Measurements from ENCODE around the gene GNAQ. TPM values are rescaled to one million over a fixed set of nuclear protein-coding genes. Genes with fewer than 3 reads are reported as not detected.

Gene GNAQ
- total and polyA plus RNA-seq, 3 donors from 2014 or later, result 23.5 to 42.9 (median 39.4) TPM

DNA sequence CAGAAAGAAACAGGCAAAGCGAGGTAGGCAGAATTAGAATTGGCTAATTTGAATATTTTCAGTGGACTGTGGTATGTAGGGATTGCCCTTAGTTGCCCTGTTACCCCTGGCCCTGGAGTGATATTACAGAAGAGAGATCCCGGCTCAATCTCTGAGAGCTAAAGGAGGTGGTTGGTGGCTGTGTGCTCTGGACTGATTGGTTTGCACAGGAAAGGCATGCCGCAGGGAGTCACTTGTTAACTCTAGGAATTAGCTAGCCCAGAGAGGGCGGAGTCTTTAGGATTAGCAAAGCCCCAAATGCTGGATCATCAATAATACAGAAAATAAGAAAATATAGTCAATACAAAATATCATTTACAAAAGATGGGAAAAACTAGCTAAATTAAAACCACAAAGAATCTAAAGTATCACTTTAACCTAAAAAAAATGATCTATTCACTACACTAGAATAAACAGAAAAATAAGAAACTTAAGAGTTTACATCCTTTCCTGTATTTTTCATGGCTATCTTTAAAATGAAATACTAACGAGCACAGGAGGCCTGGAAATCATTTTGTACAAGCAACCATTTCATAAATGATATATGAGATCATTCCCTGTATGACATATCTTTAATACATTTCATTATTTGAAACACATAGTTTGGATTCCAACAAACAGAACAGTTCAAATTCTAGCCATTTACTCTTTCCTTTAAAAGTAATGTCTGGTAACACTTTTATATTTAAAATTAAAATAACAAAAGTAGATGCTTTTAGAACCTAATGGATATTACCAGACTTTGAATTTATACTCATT, 71.1 kb downstream of the GNAQ start:
- H3K27ac ChIP-seq, result no peak overlapping the region
- no peak for DNase-seq
- no peaks in the 10 kb centered on the region for H3K27me3 ChIP-seq
- no peaks in the 10 kb centered on the region for H3K9me3 ChIP-seq
- no peak overlapping the region for H3K4me3 ChIP-seq
- TF ChIP-seq POLR2A (IDR thresholded peaks at IDR 0.05), result no peak
- TF ChIP-seq CTCF (IDR thresholded peaks at IDR 0.05), result no peak
- H3K36me3 ChIP-seq (ENCODE audit: low read depth, missing control alignments), result no peaks in the 10 kb centered on the region
- H3K4me1 ChIP-seq, result peaks cover 12% of the 10 kb centered on the region
- intact Hi-C loops (cut with DNase I; ENCODE audit: low total_unique reads), result no loop called here
- WGBS, 2 donors, result 74 to 84% methylated on average over 5 of the region's 5 CpGs

GRCh38 chr9:77959803-77960202, 71.8 kb downstream of the GNAQ start:
- no peak for TF ChIP-seq CTCF (IDR thresholded peaks at IDR 0.05)
- no peak for TF ChIP-seq POLR2A (IDR thresholded peaks at IDR 0.05)
- intact Hi-C loops (cut with DNase I; ENCODE audit: low total_unique reads), result no loop called here
- Histone ChIP-seq H3K9me3 (no peaks in the 10 kb centered on the region), H3K27me3 (no peaks in the 10 kb centered on the region), H3K27ac (no peak overlapping the region), H3K36me3 (ENCODE audit: low read depth, missing control alignments) (no peaks in the 10 kb centered on the region), H3K4me3 (no peak overlapping the region), H3K4me1 (peaks cover 12% of the 10 kb centered on the region)
- DNase-seq, result no peak
- 92 to 100% methylated on average over 1 of the region's 1 CpG for WGBS, 2 donors

GRCh38 chr9:77957652-77958051, 74.0 kb downstream of the GNAQ start:
- H3K9me3 ChIP-seq, result no peaks in the 10 kb centered on the region
- no peak overlapping the region for H3K4me3 ChIP-seq
- H3K4me1 ChIP-seq, result peaks cover 18% of the 10 kb centered on the region
- TF ChIP-seq POLR2A (IDR thresholded peaks at IDR 0.05) (no peak), CTCF (IDR thresholded peaks at IDR 0.05) (no peak)
- intact Hi-C loops (cut with DNase I; ENCODE audit: low total_unique reads), result no loop called here
- WGBS, 2 donors, result 83 to 90% methylated on average over 5 of the region's 5 CpGs
- DNase-seq, result no peak
- H3K36me3 ChIP-seq (ENCODE audit: low read depth, missing control alignments), result no peaks in the 10 kb centered on the region
- H3K27ac ChIP-seq, result no peak overlapping the region
- no peaks in the 10 kb centered on the region for H3K27me3 ChIP-seq

DNA sequence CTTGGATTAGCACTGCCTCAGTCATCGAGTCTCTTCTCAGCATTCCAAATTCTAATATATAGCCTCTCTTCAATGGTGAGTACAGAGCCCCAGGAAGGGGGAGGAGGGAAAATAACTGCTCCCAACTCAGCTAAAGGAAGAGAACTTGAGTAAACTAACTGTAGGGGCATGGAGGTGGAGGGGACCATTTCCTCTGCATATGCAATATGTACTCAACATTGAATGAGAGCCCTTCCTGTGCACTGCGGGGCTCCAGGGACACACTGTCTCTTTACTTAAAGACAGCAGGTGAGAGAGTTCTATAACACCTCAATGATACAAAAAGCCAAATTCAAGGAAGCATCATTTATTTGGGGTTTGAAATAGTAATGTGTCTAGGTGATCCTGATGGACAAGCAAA, 75.1 kb downstream of the GNAQ start:
- Histone ChIP-seq H3K4me3 (no peak overlapping the region), H3K9me3 (no peaks in the 10 kb centered on the region), H3K4me1 (peaks cover 16% of the 10 kb centered on the region), H3K36me3 (ENCODE audit: low read depth, missing control alignments) (no peaks in the 10 kb centered on the region), H3K27me3 (no peaks in the 10 kb centered on the region), H3K27ac (no peak overlapping the region)
- intact Hi-C loops (cut with DNase I; ENCODE audit: low total_unique reads), result no loop called here
- DNase-seq, result no peak
- 66 to 83% methylated on average over 2 of the region's 2 CpGs for WGBS, 2 donors
- TF ChIP-seq CTCF (IDR thresholded peaks at IDR 0.05) (no peak), POLR2A (IDR thresholded peaks at IDR 0.05) (no peak)

GRCh38 chr9:77954666-77955015, 77.0 kb downstream of the GNAQ start:
- TF ChIP-seq POLR2A (IDR thresholded peaks at IDR 0.05) (no peak), CTCF (IDR thresholded peaks at IDR 0.05) (no peak)
- no peak for DNase-seq
- intact Hi-C loops (cut with DNase I; ENCODE audit: low total_unique reads), result no loop called here
- Histone ChIP-seq H3K27me3 (no peaks in the 10 kb centered on the region), H3K36me3 (ENCODE audit: low read depth, missing control alignments) (no peaks in the 10 kb centered on the region), H3K27ac (no peak overlapping the region), H3K4me1 (peaks cover 8% of the 10 kb centered on the region), H3K9me3 (no peaks in the 10 kb centered on the region), H3K4me3 (no peak overlapping the region)
- WGBS, 2 donors, result 90 to 91% methylated on average over 5 of the region's 5 CpGs

Measured in testis (tissue), 3 donors.